Measurements from ENCODE around the gene ARHGAP15. TPM values are rescaled to one million over a fixed set of nuclear protein-coding genes. Genes with fewer than 3 reads are reported as not detected.

ARHGAP15 gene
- total and polyA plus RNA-seq, 2 experiments from 2014 or later: 0.26 TPM; not detected in 1

DNA sequence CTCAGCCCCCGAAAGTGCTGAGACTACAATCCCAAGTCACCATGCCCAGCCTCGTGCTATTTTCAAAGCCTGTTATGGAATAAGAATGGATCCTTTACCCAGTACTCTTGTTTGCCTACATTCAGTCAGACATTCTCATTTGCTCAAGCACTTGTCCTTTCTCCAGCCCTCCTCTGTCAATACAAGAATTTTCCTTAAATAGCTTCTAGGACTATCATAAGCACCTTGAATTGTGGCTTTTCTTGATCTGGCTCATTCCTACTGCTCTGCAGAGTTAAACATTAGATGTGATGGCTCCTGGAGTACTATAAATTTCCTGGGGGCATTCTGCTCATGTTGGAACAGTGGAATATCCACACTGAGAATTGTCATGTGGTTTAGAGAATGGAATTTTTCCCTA lies 506.1 kb downstream of the ARHGAP15 start:
- Histone ChIP-seq H3K79me2 (replicated peaks; ENCODE audit: insufficient read depth) (no peaks in the 10 kb centered on the region), H3K27ac (ENCODE audit: low read depth) (no peak overlapping the region), H3K27me3 (ENCODE audit: insufficient read depth) (no peaks in the 10 kb centered on the region), H2AFZ (no peak overlapping the region), H3K4me3 (no peak overlapping the region), H3K36me3 (ENCODE audit: insufficient read depth) (0 out of 2 replicates have a peak, but pooled peaks cover 6% of the 10 kb centered on the region), H3K9me2 (ENCODE audit: insufficient read depth) (no peaks in the 10 kb centered on the region), H4K20me1 (replicated peaks; ENCODE audit: insufficient read depth) (no peaks in the 10 kb centered on the region), H3F3A (replicated peaks; ENCODE audit: low read depth) (no peaks in the 10 kb centered on the region), H3K4me1 (ENCODE audit: insufficient read depth) (no peaks in the 10 kb centered on the region), H3K4me2 (no peak overlapping the region)
- DNase-seq (ENCODE audit: low spot score) (no peak), ATAC-seq (no peak)
- Mint-ChIP-seq H3K36me3 (ENCODE audit: low read depth) (peaks cover 3% of the 10 kb centered on the region; the same call in 1 of the 3 replicates), H3K9me3 (peaks cover 6% of the 10 kb centered on the region), H3K27me3 (ENCODE audit: insufficient read depth, low read depth, poor library complexity) (peaks cover 1% of the 10 kb centered on the region), H3K4me3 (no peak overlapping the region), H3K4me1 (no peaks in the 10 kb centered on the region), H3K27ac (no peak overlapping the region)
- TF ChIP-seq EZH2 (IDR thresholded peaks at IDR 0.05; ENCODE audit: low read depth, unreplicated experiment) (no peak), STAT1 (IDR thresholded peaks at IDR 0.05; ENCODE audit: unreplicated experiment) (no peak), ZNF114 (CRISPR knock-in tag; IDR thresholded peaks at IDR 0.05) (no peak), JUNB (IDR thresholded peaks at IDR 0.05; ENCODE audit: unreplicated experiment) (no peak), CREB1 (CRISPR knock-in tag; IDR thresholded peaks at IDR 0.05; ENCODE audit: low read depth) (no peak), NANOG (IDR thresholded peaks at IDR 0.05; ENCODE audit: borderline replicate concordance) (no peak), EZH2phosphoT487 (IDR thresholded peaks at IDR 0.05; ENCODE audit: unreplicated experiment) (no peak), ETS1 (IDR thresholded peaks at IDR 0.05) (no peak), ZNF331 (CRISPR knock-in tag; IDR thresholded peaks at IDR 0.05; ENCODE audit: low read depth) (no peak), POLR2AphosphoS5 (IDR thresholded peaks at IDR 0.05; ENCODE audit: low read depth) (no peak)
- TF ChIP-seq, protein P1, sequence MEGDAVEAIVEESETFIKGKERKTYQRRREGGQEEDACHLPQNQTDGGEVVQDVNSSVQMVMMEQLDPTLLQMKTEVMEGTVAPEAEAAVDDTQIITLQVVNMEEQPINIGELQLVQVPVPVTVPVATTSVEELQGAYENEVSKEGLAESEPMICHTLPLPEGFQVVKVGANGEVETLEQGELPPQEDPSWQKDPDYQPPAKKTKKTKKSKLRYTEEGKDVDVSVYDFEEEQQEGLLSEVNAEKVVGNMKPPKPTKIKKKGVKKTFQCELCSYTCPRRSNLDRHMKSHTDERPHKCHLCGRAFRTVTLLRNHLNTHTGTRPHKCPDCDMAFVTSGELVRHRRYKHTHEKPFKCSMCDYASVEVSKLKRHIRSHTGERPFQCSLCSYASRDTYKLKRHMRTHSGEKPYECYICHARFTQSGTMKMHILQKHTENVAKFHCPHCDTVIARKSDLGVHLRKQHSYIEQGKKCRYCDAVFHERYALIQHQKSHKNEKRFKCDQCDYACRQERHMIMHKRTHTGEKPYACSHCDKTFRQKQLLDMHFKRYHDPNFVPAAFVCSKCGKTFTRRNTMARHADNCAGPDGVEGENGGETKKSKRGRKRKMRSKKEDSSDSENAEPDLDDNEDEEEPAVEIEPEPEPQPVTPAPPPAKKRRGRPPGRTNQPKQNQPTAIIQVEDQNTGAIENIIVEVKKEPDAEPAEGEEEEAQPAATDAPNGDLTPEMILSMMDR (conservative IDR thresholded peaks at IDR 0.05; ENCODE audit: low read depth in 2 of 2): no peak
- TF ChIP-seq, protein P2, sequence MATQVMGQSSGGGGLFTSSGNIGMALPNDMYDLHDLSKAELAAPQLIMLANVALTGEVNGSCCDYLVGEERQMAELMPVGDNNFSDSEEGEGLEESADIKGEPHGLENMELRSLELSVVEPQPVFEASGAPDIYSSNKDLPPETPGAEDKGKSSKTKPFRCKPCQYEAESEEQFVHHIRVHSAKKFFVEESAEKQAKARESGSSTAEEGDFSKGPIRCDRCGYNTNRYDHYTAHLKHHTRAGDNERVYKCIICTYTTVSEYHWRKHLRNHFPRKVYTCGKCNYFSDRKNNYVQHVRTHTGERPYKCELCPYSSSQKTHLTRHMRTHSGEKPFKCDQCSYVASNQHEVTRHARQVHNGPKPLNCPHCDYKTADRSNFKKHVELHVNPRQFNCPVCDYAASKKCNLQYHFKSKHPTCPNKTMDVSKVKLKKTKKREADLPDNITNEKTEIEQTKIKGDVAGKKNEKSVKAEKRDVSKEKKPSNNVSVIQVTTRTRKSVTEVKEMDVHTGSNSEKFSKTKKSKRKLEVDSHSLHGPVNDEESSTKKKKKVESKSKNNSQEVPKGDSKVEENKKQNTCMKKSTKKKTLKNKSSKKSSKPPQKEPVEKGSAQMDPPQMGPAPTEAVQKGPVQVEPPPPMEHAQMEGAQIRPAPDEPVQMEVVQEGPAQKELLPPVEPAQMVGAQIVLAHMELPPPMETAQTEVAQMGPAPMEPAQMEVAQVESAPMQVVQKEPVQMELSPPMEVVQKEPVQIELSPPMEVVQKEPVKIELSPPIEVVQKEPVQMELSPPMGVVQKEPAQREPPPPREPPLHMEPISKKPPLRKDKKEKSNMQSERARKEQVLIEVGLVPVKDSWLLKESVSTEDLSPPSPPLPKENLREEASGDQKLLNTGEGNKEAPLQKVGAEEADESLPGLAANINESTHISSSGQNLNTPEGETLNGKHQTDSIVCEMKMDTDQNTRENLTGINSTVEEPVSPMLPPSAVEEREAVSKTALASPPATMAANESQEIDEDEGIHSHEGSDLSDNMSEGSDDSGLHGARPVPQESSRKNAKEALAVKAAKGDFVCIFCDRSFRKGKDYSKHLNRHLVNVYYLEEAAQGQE (IDR thresholded peaks at IDR 0.05; ENCODE audit: unreplicated experiment): no peak
- TF ChIP-seq, protein P3, sequence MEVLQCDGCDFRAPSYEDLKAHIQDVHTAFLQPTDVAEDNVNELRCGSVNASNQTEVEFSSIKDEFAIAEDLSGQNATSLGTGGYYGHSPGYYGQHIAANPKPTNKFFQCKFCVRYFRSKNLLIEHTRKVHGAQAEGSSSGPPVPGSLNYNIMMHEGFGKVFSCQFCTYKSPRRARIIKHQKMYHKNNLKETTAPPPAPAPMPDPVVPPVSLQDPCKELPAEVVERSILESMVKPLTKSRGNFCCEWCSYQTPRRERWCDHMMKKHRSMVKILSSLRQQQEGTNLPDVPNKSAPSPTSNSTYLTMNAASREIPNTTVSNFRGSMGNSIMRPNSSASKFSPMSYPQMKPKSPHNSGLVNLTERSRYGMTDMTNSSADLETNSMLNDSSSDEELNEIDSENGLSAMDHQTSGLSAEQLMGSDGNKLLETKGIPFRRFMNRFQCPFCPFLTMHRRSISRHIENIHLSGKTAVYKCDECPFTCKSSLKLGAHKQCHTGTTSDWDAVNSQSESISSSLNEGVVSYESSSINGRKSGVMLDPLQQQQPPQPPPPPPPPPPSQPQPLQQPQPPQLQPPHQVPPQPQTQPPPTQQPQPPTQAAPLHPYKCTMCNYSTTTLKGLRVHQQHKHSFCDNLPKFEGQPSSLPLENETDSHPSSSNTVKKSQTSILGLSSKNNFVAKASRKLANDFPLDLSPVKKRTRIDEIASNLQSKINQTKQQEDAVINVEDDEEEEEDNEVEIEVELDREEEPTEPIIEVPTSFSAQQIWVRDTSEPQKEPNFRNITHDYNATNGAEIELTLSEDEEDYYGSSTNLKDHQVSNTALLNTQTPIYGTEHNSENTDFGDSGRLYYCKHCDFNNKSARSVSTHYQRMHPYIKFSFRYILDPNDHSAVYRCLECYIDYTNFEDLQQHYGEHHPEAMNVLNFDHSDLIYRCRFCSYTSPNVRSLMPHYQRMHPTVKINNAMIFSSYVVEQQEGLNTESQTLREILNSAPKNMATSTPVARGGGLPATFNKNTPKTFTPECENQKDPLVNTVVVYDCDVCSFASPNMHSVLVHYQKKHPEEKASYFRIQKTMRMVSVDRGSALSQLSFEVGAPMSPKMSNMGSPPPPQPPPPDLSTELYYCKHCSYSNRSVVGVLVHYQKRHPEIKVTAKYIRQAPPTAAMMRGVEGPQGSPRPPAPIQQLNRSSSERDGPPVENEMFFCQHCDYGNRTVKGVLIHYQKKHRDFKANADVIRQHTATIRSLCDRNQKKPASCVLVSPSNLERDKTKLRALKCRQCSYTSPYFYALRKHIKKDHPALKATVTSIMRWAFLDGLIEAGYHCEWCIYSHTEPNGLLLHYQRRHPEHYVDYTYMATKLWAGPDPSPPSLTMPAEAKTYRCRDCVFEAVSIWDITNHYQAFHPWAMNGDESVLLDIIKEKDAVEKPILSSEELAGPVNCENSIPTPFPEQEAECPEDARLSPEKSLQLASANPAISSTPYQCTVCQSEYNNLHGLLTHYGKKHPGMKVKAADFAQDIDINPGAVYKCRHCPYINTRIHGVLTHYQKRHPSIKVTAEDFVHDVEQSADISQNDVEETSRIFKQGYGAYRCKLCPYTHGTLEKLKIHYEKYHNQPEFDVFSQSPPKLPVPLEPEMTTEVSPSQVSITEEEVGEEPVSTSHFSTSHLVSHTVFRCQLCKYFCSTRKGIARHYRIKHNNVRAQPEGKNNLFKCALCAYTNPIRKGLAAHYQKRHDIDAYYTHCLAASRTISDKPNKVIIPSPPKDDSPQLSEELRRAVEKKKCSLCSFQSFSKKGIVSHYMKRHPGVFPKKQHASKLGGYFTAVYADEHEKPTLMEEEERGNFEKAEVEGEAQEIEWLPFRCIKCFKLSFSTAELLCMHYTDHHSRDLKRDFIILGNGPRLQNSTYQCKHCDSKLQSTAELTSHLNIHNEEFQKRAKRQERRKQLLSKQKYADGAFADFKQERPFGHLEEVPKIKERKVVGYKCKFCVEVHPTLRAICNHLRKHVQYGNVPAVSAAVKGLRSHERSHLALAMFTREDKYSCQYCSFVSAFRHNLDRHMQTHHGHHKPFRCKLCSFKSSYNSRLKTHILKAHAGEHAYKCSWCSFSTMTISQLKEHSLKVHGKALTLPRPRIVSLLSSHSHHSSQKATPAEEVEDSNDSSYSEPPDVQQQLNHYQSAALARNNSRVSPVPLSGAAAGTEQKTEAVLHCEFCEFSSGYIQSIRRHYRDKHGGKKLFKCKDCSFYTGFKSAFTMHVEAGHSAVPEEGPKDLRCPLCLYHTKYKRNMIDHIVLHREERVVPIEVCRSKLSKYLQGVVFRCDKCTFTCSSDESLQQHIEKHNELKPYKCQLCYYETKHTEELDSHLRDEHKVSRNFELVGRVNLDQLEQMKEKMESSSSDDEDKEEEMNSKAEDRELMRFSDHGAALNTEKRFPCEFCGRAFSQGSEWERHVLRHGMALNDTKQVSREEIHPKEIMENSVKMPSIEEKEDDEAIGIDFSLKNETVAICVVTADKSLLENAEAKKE (CRISPR knock-in tag; IDR thresholded peaks at IDR 0.05): no peak

Measured in GM23338 (cell line).